Neural cell (in vitro differentiated cells): Measurements from ENCODE around the gene CHD1.

Source experiments
- EP300 ChIP-seq: fragments of 450-650 bp; conservative IDR thresholded peaks from 2 replicates; pipeline ENCODE4 v1.6.1; 2014; ENCODE audit warnings: antibody characterized with exemption, mild to moderate bottlenecking, moderate library complexity; ENCODE audit not compliant: poor library complexity, severe bottlenecking
- EZH2 ChIP-seq: fragments of 200-600, 300-800 bp; shearing (Covaris generic), sonication (generic); IDR thresholded peaks from 2 replicates; pipeline ENCODE4 v1.6.1; 2014; ENCODE audit warnings: antibody characterized with exemption, low read length, borderline replicate concordance, mild to moderate bottlenecking; ENCODE audit not compliant: insufficient read depth, poor library complexity, severe bottlenecking
- MXI1 ChIP-seq: fragments of 450-650 bp; conservative IDR thresholded peaks from 2 replicates; pipeline ENCODE4 v1.6.1; 2014; ENCODE audit warnings: antibody characterized with exemption, mild to moderate bottlenecking; ENCODE audit not compliant: poor library complexity, severe bottlenecking
- POLR2AphosphoS5 ChIP-seq: IDR thresholded peaks from 2 replicates; pipeline ENCODE4 v1.6.1; 2012
- RAD21 ChIP-seq: fragments of 450-650 bp; conservative IDR thresholded peaks from 2 replicates; pipeline ENCODE4 v1.6.1; 2014; ENCODE audit warnings: antibody characterized with exemption, mild to moderate bottlenecking, moderate library complexity
- REST ChIP-seq: IDR thresholded peaks from 2 replicates; pipeline ENCODE4 v1.6.1; 2012; ENCODE audit warnings: borderline replicate concordance
- TF ChIP-seq, protein P1 (sequence below): fragments of 450-650 bp; IDR thresholded peaks from 2 replicates; pipeline ENCODE4 v1.5.1; 2014; ENCODE audit warnings: antibody characterized with exemption, mild to moderate bottlenecking, moderate library complexity; ENCODE audit not compliant: poor library complexity, severe bottlenecking

GRCh38 chr5:98935206-98935605 is 6.4 kb upstream of the CHD1 start:
- TF ChIP-seq, protein P1, sequence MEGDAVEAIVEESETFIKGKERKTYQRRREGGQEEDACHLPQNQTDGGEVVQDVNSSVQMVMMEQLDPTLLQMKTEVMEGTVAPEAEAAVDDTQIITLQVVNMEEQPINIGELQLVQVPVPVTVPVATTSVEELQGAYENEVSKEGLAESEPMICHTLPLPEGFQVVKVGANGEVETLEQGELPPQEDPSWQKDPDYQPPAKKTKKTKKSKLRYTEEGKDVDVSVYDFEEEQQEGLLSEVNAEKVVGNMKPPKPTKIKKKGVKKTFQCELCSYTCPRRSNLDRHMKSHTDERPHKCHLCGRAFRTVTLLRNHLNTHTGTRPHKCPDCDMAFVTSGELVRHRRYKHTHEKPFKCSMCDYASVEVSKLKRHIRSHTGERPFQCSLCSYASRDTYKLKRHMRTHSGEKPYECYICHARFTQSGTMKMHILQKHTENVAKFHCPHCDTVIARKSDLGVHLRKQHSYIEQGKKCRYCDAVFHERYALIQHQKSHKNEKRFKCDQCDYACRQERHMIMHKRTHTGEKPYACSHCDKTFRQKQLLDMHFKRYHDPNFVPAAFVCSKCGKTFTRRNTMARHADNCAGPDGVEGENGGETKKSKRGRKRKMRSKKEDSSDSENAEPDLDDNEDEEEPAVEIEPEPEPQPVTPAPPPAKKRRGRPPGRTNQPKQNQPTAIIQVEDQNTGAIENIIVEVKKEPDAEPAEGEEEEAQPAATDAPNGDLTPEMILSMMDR = no peak
- TF ChIP-seq MXI1 (no peak), EZH2 (no peak), EP300 (no peak), REST (no peak), POLR2AphosphoS5 (no peak), RAD21 (no peak)
